NCI-H1436 treated with DMSO at 0.1 percent for 48 hours (cell line): ENCODE results near the gene TMUB1.

Source experiments
- DNase-seq: peaks from one replicate; lab custom pipeline; 2025; lab: John Stamatoyannopoulos, UW

The TMUB1 gene, protein sequence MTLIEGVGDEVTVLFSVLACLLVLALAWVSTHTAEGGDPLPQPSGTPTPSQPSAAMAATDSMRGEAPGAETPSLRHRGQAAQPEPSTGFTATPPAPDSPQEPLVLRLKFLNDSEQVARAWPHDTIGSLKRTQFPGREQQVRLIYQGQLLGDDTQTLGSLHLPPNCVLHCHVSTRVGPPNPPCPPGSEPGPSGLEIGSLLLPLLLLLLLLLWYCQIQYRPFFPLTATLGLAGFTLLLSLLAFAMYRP

DNA sequence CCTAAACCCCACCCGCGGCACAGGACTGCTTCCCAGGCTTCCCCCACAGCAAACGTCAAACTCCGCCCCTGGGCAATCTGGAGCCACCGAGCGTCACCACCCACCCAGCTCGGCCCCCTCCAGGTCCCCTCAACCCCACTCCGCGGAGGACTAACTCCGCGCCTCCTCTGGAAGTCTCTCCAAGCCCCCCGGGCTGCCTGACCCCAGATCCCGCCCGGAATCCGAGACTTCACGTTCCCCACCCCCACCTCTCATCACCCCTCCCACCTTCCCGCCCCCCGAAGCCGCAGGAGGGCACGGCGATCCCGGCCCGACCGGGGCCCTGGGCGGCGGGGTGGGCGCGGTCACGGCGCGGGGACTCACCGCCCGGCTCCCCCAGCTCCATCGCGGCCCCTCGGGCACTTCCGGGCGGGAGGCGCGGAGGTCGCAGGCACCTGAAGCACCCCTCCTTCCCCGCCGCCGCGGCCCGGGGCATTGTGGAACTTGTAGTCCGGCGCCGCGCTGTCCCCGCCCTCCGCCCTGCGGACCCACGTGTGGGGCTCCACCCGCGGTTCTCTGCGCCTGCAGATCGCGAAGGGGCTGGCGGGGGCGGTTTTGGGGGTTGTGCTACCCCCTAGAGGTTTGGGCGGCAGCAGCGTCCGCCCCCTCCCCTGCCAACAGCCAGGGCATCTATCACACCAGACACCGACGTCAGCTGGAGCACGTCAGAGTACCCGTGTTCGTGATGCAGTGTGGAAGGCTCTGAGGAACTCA, at the start of gene TMUB1:
TMUB1 (minus strand) TSS at position 423 of the 753 bp plus-strand sequence. CDS start 930 bp downstream, outside the sequence.
- peak; percentile 8 for DNase-seq

DNA sequence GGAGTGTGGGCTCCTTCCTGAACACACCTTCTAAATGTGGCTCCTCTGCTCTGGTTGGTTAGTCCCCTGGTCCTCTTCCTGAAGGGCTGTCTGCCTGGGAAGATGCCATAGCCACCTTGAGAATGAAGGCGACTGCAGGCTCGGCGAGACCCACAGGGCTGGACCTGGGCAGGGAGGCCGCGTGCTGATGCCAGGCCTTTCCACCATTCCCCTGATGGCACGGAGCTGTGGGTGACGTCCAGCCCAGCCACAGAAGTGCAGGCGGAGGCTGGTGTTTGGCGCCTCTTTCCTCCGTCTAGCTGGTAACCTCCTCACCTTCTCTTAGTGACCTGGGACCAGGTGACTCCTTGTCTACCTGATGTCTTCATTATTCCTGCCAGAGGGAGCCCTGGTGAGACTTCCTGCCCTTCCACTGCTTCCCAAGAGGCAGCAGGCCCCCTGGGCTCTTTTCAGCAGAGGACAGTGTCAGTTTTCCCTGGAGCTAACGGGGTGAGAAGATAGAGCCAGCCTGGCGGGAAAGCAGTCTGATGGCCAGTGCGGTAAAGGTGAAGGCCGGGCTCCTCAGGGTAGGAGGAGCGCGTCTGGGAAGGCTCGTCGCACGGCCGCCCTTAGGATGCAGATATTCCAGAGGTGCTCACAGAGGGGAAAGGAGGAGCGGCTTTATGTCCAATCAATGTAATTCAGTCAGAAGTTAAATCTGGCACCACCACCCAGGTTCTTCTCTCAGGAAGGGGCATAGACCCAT, 49.3 kb upstream of the TMUB1 start:
- DNase-seq: no peak

DNA sequence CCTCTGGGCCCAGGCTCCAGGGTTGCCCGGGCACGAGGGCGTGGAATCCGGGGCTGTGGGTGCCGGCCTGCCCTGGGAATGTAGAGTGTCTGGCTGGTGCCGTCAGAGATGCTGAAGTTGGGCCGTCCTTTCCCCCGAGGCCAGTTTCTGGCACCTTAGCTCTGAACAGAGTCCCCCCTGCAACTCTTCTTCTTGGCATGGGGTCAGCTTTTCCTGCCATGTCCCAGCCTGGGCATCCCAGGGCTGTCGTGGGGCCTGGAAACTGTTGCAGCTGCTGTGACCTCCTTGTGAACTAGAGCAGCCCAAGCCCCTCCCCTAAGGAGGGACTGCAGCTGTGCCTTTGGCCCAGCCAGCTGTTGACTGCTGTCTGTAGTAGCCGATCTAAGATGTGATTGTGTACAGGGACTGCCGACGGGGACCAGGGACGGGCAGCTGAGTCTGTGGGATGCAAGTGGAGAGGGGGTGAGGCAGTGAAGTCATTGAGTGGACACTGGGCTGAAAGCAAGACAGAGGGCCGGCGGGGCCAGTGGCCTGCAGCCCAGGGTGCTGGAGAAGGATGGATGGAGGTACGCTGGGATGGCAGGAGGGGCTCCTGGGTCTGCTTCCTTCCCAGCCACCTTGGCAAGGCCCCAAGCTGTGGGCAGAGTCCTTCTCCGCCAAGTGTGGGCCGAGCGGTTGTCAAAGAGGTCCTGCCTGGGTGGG, 48.5 kb upstream of the TMUB1 start:
- DNase-seq: no peak

DNA sequence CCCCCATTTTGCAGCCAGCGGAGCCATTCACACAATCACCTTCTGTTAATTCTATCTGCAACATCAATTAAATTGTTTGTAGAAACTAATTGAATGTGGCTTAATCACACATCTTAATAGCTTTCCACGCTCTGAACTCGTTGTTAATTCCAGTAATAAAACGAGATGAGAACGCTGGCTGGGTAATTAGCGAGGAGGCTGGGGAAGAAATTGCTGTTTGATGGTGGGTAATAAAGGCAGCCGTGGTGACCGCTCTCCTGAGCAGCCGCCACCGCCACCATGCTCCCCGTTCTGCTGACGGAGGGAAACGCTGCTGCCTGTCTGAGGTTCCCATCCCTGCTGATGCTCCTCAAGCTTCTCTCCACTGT, 47.9 kb upstream of the TMUB1 start:
- DNase-seq: no peak

DNA sequence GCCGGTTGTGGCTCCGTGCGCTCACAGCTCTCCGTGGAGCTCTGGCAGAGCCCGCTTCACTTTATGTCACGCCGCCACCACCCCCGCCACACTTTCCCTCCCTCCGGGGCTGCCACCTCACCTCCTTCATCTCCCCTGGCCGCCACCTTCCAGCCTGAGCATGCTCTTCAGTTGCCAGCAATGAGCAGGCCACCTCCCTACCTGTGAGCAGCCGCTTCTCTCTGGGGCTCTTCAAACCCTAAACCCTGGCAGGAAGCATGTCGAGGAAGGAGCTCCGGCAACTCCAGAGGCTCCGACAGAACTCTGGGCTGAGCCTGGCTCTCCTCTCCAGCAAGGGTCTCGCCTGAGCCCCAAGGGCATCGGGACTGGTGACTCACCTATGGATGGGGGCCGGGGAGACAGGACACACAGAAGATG, 47.5 kb upstream of the TMUB1 start:
- DNase-seq: no peak

DNA sequence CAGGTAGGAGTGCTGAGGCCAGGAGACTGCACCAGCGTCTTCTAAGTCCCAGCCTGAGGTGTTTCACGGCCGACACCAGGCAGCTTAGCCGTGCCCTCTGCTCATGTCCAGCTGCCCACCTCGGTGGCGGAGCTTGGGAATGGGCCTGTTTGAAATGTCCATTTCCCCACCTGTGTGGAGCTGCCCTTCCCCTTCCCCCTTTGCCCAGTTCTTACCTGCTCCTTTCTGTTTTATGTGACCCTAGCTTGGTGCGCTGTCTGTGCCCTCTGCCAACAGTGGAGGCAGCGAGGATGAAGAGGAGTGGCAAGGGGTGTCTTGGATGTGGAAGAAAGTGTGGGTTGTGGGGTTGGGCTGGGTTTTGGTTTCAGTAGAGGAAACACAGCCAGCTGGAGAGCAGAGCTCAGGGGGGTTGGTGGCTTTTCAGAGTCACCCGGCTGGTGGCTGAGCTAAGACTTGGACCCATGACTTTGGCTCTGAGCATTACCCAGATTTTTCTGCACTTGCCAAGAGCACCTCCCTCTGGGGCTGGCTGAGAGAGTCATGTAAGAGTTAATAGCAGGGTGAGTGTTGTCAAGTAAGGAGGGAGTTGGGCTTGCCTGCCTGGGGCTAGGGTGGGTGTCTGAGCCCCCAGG, 46.8 kb upstream of the TMUB1 start:
- DNase-seq: no peak

DNA sequence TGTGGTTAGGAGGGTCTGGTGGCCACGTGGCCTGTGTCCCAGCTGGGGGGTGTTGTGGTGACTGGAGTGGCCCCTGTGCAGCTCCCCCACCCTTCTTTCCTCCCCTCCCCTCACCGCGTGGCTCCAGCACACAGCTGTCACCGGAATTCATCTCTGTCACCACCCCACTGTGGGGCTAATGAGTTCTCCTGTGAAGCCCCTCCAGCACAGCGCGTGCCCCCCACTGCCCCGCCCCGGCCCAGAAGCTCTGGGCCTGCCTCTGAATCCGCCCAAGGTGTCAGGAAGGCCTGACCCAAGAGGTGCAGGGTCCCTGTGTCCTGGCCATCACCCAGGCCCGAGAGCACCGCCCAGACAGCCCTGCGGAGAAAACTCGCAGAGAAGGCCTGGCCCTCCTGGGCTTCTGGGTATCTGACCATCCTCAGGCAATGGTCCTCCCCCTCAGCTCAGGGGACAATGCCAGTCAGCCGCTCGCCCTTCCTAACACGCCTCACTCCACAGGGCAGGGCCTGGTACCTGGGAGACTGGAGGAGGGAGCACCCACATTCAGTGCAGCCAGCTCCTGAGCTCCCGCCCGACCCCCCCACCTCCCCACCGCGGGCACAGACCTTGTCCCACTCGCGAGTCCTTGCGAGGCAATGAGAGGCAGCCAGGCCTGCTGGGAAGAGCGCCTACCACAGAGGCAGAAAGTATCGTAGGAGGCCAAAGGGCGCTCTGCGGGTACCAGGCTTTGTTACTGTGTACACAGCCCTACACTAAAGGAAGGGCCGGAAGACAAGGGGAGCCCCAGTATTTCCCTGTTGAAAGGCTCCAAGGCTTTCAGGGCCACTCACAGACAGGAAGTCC, 46.0 kb upstream of the TMUB1 start:
- DNase-seq: no peak

DNA sequence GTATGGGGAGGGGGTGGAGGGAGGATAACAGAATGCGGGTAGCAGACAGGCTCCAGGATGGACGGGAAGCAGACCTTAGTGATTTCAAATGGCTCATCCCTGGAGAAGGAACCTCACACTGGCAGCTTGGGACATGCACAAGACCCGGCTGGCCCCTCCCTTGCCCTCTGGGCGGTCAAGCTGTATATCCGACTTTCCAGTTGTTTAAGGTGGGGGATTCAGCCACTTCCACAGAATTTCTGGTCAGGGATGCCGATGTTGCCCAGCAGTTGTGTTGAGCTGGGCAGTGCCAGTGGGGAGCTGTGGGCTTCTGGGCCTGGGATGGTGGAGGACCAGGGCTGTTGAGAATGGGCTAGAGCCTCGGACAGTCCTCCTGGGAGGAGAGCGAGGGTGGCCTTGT, 45.4 kb upstream of the TMUB1 start:
- no peak for DNase-seq

DNA sequence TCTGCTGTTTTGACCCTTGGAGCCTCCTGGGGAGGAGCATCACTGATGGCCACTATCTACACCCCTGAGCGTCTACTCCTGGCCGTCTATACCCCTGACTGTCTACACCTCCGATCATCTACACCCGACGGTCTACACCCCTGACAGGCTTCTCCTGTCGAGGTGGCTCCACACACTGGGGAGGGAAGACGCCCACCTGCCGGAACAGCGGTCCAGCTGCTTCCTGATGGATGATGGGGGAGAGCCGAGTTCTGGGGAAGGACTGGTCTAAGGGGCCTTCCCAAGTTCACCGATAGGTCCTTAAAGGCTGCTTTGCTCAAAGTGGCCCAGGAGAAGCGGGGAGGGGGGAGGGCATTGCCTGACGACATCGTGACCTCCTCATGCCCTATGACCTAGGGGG, 44.9 kb upstream of the TMUB1 start:
- DNase-seq: no peak

DNA sequence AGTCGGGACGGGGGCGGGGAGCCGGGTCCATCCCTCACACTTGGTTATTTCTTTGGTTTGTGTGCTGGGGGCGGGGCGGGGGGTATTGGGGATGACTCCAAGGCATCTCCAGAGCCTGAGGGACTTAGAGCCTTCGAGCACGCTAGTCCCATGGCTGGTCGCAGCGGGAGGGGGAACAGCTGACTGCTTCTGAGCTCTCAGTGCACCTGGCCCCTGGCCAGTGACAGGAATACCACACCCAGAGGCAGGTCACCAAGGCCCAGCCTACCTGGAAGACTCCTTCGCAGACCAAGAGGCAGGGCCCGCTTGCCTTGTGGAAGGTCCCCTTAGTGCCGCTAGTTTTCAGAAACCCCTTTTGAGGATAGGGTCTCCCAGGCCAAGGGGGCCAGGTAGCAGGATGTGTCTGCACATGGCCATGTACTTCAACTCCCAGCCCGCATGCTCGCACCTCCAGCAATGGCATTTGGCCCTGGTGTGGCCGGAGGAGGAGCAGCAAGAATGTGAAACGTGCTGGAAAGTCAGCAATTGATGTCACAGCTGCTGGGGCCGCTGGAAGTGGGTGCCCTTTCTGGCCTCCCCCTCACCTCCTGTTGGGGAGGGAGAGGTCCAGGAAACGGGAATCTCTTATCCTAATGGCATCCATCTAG, 43.3 kb upstream of the TMUB1 start:
- no peak for DNase-seq

DNA sequence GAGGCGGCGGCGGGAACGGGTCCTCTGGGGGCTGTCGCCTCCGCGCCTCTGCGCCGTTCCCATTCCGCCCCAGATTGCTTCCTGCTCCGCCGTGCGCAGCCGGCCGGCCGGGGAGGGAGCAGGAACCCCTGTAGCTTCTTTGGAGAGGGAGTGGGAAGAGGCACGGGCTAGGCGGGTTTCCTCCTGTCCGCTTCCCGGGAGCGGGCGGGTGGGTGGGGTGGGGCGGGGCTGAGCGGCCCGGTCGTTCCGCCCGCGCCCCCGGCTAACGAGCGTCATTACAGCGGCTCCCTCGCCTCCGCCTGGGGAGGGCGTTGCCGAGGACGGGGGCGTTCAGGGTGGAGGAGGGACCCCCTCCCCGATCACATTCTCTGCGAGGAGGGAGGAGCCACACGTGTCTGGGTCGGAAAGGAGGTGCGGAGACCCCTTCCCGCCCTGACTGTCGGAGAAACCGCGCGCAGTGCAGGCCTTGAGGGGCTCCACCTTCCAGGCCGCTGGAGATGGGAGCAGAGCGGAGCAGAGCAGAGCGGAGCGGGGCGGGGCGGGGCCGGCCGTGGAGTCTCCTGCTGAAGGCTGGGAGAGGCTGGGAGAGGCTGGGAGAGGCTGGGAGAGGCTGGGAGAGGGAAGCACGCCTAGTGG, 42.7 kb upstream of the TMUB1 start:
- DNase-seq: no peak

DNA sequence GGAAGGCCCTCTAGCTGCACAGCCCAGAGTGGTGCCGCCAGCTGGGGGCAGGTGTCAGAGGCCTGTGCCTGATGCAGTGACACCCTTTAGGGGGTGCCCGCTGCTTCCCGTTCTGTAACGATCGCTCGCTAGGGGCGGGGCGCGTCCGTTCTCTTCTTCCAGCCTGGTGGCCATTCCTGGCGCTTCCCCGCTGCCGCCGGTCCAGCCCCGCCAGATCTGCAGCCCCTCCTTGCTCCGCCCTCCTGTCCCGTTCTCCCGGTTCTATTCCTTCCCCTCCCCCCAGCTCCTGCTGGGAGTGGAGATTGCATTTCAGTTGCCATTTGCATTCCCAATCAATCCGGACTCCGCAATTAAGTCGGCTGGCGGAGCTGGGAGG, 42.2 kb upstream of the TMUB1 start:
- no peak for DNase-seq

DNA sequence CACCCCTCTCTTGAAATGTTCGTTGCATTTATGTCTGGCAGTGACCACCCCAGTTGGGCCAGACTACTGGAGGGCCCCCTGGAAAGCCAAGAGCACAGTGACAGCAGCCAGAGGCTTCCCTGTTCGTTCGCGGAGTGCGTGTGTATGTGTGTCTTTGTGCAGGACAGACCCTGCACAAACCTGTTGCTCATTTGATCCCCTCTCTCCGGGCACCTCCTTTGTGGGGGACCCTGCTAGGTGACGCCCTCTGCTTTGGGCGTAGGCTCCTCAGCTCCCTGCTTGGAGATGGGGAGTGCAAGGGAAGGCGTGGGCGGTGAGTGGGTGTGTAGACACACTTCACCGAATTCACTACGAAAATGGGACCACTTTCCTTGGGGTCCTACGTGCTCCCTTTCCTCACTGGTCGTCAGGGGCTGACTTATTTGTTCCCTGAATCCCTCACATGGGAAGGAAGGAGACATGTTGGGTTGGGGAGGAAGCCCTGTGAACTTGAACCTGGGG, 41.7 kb upstream of the TMUB1 start:
- DNase-seq: no peak

DNA sequence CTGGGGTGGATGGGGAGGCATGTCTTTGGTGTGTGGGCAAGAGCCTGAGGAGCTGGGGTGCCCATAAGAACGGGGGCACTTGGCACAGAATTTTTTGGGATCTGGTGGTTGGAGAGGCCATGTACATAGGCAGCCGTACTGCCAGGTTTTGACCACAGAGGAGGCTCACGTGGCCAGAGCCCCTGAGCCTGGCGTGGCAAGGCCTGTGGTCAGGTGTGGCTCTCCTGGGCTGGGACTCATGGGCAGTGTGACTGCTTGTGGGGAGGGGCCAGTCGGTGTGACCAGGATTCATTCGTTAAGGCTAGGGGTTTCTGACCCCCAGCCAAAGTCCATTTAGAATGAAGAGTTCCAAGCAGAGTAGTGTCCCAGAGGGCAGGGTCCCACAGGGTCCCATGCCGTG, 41.2 kb upstream of the TMUB1 start:
- no peak for DNase-seq

DNA sequence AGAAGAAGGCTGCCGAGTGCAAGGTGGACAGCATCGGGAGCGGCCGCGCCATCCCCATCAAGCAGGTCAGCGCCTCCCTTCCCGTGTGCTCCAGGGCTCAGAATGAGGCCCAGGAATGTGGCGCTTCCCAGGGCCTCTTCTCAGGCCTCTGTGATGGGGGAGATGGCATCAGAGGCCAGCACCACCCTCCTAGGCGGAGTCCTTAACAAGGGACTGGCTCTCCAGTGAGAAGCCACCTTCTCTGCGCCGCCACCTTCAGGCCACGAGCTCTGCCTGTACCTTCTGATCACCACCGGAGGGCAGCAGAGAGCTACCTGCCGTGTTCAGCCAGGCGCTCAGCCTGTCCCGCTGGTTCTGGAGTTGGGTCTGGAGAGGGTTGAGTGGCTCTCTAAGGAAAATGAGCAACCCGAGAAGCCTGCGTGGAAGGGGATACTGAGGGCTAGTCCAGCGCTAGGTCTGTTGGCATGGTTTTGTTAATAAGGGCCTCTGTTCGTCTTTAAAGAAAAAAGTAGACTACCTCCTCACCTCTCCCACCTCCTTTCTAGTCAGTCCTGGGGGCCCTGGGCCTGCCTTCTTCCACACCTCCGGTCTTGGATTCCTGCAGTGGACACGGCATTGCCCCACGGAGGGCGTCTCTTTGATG, 40.6 kb upstream of the TMUB1 start:
- DNase-seq: no peak

DNA sequence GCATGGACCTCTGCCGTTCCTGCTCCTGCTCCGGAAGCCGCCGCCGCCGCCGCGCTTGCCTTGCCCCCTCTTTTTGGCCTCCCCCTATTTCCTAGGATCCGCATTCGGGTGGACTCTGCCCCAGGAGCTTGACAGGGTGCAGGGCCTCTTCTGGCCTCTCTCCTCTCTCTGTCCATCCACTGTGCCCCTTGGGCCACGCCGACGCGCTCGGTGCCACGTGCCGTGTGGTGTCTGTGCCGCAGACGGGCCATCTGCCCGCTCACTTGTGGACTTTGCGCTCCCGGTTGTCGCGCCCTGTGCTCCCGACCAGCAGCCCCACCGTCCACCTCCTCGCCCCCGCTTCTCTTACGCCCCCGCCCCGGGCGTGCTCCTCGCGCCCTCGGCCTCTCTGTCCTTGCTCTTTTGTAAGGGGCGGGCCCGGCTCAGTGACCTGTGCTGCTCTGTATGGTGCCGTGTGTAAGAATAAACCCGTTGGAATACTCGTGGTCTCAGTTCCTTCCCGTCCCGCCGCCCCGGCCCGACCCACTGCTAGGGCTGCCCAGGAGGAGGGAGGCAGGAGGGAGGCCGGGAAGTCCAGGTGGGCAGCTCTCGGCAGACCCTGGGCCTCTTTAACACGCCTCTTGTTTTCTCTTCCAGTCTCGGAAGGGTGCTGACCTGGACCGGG, 40.0 kb upstream of the TMUB1 start:
- DNase-seq: no peak

DNA sequence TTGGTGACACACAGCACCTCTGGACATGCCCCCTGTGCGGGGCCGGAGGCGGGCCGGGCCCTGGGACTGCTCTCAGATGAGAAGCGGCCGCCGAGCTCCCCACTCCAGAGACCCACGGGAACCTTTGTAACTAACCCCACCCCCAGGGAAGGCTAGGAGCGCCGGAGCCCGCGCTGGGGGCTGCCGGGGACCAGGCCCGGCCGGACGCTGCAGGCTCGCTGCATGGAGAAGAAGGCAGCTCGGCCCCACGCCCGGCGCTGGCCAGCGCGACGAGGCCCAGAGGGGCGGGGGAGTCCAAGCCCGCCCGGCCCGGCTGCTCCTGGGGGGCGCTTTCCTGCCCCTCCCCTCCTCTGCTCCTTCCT, 39.5 kb upstream of the TMUB1 start:
- DNase-seq: no peak

DNA sequence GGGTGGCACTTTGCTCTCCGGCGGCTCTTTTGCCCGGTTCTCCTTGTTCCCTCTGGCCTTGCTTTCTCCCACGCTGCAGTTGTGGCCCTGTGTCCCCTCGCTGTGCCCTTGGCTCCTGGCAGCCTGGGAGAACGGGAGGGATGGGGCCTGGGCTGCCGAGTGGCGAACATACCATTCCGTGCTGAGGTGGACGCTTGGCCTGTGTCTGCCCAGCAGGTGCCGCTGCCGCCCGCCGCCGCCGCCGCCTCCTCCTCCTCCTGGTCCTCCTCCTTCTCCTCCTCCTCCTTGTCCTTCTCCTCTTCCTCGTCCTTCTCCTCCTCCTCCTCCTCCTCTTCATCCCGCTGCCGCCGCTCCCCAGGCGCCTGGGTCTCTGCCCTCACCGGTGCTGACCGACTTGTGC, 39.0 kb upstream of the TMUB1 start:
- no peak for DNase-seq
